HG03558 (cell line): Measurements from ENCODE around the gene PRKCI.
"Not testable (repeated sequence)": the region's sequence is repeated elsewhere in the genome, so short reads cannot be mapped to it uniquely, and the experiment has no call there.

Source experiments
- ATAC-seq: cut with Tn5 transposase; IDR thresholded peaks from one replicate; pipeline ENCODE4 v1.9.1; 2021; ENCODE audit warnings: moderate number of reproducible peaks; ENCODE audit not compliant: unreplicated experiment; ENCODE audit errors: extremely low read depth

PRKCI gene

GRCh38 chr3:170222647-170223541 lies 670 bp downstream of the PRKCI start:
- peak; percentile 12 for ATAC-seq

GRCh38 chr3:170225166-170225565 lies 2.9 kb downstream of the PRKCI start:
- no peak for ATAC-seq

- ATAC-seq: no peak
Measured at GRCh38 chr3:170226426-170226960, 4.3 kb downstream of the PRKCI start.

GRCh38 chr3:170228093-170228766 lies 6.0 kb downstream of the PRKCI start:
- ATAC-seq: no peak

GRCh38 chr3:170232266-170232665 lies 10.0 kb downstream of the PRKCI start:
- ATAC-seq: no peak

GRCh38 chr3:170233530-170233929 lies 11.3 kb downstream of the PRKCI start:
- ATAC-seq: no peak

GRCh38 chr3:170240142-170240541 lies 17.9 kb downstream of the PRKCI start:
- no peak for ATAC-seq

- no peak for ATAC-seq
Measured at GRCh38 chr3:170240671-170241070, 18.4 kb downstream of the PRKCI start.

GRCh38 chr3:170244576-170244975 lies 22.4 kb downstream of the PRKCI start:
- no peak for ATAC-seq

- no peak for ATAC-seq
Measured at GRCh38 chr3:170247875-170248274, 25.7 kb downstream of the PRKCI start.

- ATAC-seq: no peak
Measured at GRCh38 chr3:170256597-170256996, 34.4 kb downstream of the PRKCI start.

- ATAC-seq: peak; percentile 48
Measured at GRCh38 chr3:170257145-170257544, 34.9 kb downstream of the PRKCI start.

- peak; percentile 1 for ATAC-seq
Measured at GRCh38 chr3:170258105-170258487, 35.9 kb downstream of the PRKCI start.

GRCh38 chr3:170259907-170260306 lies 37.7 kb downstream of the PRKCI start:
- no peak for ATAC-seq

- ATAC-seq: no peak
Measured at GRCh38 chr3:170267793-170268192, 45.6 kb downstream of the PRKCI start.

- ATAC-seq: not testable (repeated sequence)
Measured at GRCh38 chr3:170269673-170270254, 47.5 kb downstream of the PRKCI start.

- no peak for ATAC-seq
Measured at GRCh38 chr3:170270282-170270881, 48.2 kb downstream of the PRKCI start.

GRCh38 chr3:170274641-170275040 lies 52.4 kb downstream of the PRKCI start:
- no peak for ATAC-seq

- ATAC-seq: no peak
Measured at GRCh38 chr3:170275832-170276231, 53.6 kb downstream of the PRKCI start.

GRCh38 chr3:170277311-170277710 lies 55.1 kb downstream of the PRKCI start:
- ATAC-seq: not testable (repeated sequence)
